HG03432 (cell line): ENCODE measurements around the gene PRG3.

ENCODE experiments used
- ATAC-seq: cut with Tn5 transposase; IDR thresholded peaks from one replicate; pipeline ENCODE4 v1.9.1; 2021; ENCODE audit warnings: mild to moderate bottlenecking, moderate library complexity; ENCODE audit not compliant: unreplicated experiment

PRG3 gene

GRCh38 chr11:57391539-57391938 lies 10.6 kb upstream of the PRG3 start:
- no peak for ATAC-seq

DNA sequence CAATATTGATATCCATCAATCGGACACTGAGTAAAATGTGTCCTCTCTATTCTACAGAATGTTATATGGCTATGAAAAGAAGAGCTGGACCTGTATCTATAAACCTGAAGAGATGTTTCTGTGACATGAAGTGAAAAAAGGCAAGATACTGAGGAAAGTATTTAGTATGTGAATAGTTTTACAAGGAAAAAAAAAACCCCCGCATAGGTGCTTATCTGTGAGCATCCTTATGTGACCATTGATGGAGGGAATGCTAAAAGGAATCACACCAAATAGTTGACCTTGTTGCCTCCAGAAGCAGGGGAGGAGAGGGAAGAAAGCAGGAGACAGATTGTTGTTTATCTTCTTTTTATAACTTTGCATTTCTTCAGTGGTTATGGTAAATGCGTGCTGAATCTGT lies 10.2 kb upstream of the PRG3 start:
- ATAC-seq, result no peak

- no peak for ATAC-seq
Measured at GRCh38 chr11:57390535-57390934, 9.6 kb upstream of the PRG3 start, which contains the start of gene PRG2. TSS of gene PRG2 (minus strand) at chr11:57390650. CDS start at chr11:57389944, 706 bp downstream.

- no peak for ATAC-seq
Measured at GRCh38 chr11:57387289-57388030, 6.5 kb upstream of the PRG3 start.

DNA sequence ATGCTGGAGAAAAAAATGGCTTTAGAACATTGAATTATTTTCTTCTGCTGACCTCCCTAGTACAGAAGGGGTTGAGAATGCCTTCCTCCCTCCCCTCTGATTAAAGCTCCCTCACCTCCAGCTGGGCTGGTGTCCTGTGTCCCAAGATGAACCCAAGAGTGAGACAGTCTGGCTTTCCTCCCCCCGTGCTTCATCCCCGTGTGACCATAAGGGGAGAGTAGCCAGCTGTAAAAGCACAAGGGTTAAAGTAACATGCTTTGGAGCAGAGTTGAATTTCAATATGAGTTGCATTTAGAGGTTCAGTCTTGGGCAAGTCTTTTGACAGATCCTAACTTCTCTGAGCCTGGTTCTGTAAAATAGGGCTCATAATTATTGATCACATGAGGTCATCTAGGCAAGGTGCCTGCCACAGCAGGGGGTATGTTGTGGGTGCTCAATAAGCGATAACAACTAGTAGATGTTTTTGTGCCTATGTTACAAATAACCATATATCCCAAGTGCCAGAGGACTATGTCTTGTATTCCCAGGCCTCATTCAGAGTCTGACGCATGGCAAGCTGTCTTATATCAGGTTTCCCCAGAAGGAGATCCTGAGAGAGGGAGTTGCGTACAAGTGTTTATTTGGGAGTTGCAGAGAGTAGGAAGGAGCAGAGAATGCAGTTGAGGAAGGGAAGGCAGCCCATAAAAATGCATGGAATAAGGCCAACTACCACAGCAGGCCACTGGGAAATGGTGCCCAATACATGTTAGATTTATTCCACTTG lies 5.4 kb upstream of the PRG3 start:
- ATAC-seq, result no peak

DNA sequence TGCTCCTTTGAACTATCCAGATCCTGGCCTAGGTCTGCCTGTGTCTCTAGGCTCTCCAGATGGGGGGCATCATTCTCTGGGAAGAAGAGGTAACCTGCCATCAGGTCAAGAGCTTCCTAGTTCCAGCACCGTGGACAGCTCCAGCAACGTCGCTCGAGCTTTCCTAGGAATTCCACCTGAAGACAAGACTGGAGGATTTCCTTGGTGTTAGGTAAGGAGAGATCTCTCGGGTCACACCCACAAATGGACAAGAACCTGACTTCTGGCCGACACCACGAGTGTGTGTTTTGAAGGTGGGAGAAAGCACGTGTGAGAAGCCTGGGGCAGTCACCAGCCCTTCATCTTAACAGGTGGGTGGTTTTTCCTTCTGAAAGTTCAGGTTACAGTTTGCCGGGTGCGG lies 1.2 kb downstream of the PRG3 start:
- no peak for ATAC-seq

DNA sequence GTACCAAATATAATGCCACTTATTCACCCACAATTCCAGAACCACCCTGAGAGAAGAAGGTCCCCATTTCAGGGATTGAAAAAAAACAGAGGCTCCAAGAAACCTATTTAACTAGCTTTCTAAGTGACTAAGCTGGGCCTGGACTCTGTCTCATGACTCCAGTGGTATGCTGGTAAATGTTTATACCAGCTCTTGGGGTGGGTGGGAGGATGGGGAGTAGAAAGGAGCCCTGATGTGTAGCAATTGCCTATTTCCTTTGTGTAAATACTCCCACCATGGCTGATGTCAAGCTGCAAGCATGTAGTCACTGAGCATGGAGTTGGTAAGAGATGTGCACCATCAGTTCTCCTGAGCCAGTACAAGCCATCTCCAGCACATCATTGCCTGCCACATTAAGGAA lies 2.8 kb downstream of the PRG3 start:
- ATAC-seq, result no peak

GRCh38 chr11:57377107-57377506 lies 3.8 kb downstream of the PRG3 start:
- ATAC-seq, result no peak

DNA sequence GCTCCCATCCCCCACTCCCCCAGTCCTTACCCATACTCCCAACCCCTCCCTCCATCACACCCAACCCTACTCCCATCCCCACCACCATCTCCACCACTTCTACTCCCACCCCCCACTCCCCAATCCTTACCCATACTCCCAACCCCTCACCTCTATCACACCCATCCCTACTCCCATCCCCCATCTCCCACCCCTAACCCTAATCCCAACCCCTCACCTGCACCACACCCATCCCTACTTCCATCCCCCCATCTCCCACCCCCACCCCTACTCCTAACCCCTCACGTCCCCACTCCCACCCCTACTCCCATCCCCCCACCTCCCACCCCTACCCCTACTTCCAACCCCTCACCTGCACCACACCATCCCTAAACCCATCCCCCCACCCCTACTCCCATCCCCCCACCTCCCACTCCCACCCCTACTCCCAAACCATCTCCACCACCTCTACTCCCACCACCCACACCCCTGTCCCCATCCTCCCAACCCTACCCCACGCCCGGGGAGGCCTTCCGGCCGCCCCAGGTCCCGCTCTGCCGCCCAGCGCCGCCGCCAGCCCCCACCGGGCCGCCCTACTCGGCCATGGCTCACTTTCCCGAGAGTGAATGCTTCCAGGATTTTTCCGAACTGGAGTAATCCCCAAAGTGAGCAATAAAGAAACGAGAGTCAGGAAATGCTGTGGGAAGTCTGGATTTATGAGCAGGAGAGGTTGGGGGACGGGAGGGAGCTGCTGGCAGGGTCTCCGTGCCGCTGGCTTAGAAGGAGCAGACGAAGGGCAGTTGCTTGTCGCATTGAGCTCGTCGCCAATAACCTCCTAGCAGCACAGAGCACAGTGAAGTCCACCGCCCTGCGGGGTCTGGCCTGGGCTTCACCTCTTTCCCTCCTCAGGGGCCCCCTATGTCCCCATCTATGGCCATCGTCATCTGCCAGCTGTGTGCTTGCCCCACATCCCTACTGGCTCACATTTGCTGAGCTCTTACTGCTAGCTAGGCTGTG lies 4.6 kb downstream of the PRG3 start:
- ATAC-seq, result no peak

DNA sequence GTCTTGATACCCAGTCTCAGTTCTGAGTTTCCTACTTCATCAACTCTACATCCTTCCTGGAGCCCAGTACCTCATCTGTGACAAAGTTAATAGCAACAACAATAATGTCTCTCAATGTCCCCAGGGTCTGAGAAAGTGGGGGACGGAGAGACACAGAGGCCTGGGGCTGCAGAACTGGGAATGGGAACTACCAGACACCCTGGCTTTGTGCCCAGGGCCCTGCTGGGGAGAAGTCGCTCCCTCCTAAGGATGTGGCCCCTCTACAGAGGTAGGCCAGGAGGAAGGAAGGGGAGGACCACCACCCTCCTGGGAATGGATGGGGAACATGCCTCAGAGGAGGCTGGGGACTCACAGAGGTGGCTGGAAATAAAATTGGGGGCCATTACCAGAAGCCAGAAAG lies 5.5 kb downstream of the PRG3 start:
- no peak for ATAC-seq

DNA sequence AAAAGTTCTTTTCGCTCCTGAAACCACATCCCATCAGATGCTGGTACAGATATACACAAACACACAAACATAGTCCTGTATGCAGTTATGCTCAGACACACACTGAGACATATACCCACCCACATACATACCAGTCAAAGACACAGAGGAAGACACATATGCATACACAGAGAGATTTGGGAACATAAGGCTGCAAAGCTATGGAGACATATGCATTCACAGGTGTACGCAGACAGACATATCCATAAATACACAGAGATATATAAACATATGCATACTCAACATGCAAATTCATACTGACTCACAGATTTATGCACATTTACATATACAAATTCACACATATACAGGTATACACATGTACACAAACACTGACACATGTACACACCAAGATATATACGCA lies 6.0 kb downstream of the PRG3 start:
- ATAC-seq, result no peak

DNA sequence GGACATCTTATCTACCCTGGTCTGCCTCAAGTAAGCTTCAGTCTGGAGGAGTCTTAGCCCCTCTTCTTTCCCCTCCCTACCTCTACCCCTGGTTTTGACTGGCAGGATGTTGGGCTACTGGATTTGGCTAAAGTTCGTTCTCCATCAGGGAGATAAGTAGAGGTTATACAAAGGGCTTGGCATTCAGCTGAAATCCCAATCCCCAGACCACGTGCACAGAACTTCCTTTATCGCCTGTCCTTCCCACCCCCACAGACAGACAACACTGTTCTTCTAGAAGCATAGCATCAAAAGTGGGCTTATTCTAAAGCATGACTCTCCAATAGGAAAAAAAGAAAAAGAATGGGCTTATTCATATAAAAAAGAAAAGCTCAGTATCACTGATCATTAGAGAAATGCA lies 7.8 kb downstream of the PRG3 start:
- ATAC-seq, result no peak

GRCh38 chr11:57370941-57371340 lies 10.0 kb downstream of the PRG3 start:
- ATAC-seq, result no peak

DNA sequence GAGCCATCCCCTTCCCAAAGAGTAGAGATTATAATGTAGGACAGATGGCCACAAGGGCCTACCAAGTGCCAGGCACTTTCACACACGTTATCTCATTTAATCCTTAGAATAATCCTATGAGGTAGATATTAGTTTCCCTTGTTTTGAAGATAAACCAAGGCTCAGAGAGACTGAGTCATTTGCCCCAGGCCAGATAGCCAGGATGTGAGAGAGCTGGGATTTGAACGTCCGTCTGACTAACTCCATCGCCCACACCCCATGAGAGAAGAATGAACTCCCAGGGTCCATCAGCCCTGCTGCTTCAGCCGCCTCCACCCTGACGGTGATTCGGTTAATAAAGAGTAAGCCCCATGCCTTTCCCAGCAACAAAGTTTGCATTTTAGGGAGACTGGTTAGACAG lies 10.7 kb downstream of the PRG3 start:
- no peak for ATAC-seq

- no peak for ATAC-seq
Measured at GRCh38 chr11:57368845-57369232, 12.1 kb downstream of the PRG3 start.

DNA sequence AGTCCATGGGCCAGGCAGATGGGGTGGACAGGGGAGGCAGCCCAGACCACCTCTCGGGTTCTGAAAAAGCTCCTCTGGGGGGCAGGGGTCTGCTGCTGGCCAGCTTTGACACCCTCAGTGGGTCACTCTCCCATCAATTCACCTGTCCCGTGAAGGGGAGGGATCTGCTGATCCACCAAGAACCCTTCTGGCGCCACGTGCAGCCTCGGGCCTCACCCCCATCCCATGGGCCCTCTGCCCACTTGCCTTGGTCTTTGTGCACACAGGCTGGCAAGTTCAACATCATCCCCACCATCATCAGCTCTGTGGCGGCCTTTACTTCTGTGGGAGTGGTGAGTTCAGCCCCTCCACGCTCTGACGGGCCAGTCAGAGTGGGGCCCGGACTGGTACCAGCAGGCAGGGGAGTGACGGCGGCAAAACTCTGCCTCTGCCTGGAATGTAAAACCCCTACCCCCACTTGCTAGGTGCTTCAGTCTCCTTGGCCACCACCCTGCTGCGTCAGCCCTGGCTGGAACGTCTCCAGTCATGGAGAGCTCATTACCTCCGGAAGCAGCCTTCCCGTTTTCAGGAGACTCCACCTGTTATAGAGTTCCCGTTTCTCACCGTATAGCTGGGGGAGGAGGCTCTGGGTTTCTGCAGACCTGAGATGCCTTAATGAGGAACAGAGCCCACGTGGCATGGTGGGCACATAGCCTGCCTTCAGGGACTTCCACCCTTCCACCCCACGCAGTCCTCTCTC lies 12.7 kb downstream of the PRG3 start:
- ATAC-seq, result no peak

- ATAC-seq, result no peak
Measured at GRCh38 chr11:57364851-57365660, 15.9 kb downstream of the PRG3 start.

DNA sequence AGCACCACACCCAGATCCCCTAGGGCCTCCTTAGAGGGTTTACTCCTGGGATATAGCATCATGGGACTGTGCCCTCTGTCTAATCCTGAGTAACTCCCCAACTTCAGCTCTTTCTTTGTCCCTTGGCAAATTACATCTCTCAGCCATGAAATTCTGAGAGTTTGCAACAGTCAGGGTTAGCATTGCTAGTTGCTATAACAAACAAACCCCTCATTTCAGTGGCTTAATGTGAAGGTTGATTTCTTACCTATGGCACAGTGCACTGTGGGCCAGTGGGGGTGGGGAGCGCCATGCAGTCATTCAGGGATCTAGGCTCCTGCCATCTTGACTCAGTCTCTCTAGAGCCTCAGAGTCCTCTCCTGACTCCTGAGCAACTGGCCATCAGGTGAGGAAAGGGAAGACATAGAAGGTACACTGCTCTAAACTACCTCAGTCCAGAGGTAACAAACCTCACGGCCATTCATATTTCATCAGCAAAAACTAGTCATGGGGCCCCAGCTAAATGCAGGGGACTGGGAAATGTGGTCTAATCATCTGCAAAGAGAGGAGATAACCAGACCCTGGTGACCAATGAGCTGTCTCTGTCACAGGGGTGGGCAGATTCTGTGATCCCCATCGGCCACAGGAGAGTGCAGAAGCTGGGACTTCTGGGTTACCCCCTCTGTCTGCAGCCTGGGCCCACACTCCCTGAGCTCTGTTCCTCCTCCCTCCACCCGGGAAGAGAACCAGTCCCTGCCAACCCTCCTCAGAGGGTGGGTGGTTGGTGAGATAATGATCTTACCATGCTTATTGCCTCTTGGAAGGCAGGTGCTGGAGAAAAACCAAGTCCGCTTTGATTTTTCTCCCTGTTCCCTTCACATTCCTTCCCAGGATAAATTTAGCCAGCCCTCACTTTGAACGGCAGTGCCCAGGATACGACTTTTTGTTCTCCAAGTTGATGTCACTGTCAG lies 17.5 kb downstream of the PRG3 start:
- no peak for ATAC-seq

- no peak for ATAC-seq
Measured at GRCh38 chr11:57361926-57362325, 19.0 kb downstream of the PRG3 start.
